Small intestine (tissue), 7 donors: ENCODE results near the gene PSMB10. TPM values are rescaled to one million over a fixed set of nuclear protein-coding genes. Genes with fewer than 3 reads are reported as not detected.

Experiments
- DNase-seq, 2 donors: peaks; one replicate each; pipeline versions ENCODE4 v3.0.0 to v3.0.0-alpha.2; 2013
- FAIRE-seq: peaks from 2 replicates; lab custom pipeline; 2012; peaks lifted over from hg19 to GRCh38; lab: Jason Lieb, UNC
- H3K27ac ChIP-seq, 3 donors: one replicate each; pipeline ENCODE4 v1.5.1; 2013; ENCODE audit warnings: low read length in 2 of 3, mild to moderate bottlenecking in 2 of 3, control low read depth in 1 of 3, inconsistent platforms in 1 of 3, low read depth in 1 of 3, moderate library complexity in 1 of 3
- H3K27me3 ChIP-seq, 3 donors: one replicate each; pipeline ENCODE4 v1.6.1; 2013; ENCODE audit warnings: low read length in 3 of 3, inconsistent platforms in 1 of 3; ENCODE audit not compliant: control insufficient read depth in 3 of 3, insufficient read depth in 3 of 3
- H3K36me3 ChIP-seq, 3 donors: one replicate each; pipeline ENCODE4 v1.6.1; 2013; ENCODE audit warnings: low read length in 3 of 3, inconsistent platforms in 1 of 3, low read depth in 1 of 3, mild to moderate bottlenecking in 1 of 3, moderate library complexity in 1 of 3; ENCODE audit not compliant: control insufficient read depth in 3 of 3, insufficient read depth in 2 of 3
- H3K4me1 ChIP-seq, 3 donors: one replicate each; pipeline ENCODE4 v1.6.1; 2013; ENCODE audit warnings: low read length in 2 of 3, inconsistent platforms in 1 of 3, low read depth in 1 of 3, mild to moderate bottlenecking in 1 of 3, moderate library complexity in 1 of 3; ENCODE audit not compliant: control insufficient read depth in 3 of 3, insufficient read depth in 2 of 3
- H3K4me3 ChIP-seq, 3 donors: one replicate each; pipeline ENCODE4 v1.5.1; 2013; ENCODE audit warnings: low read length in 3 of 3, control low read depth in 1 of 3, inconsistent platforms in 1 of 3, low read depth in 1 of 3, mild to moderate bottlenecking in 1 of 3, moderate library complexity in 1 of 3
- H3K9me3 ChIP-seq, 2 donors: one replicate each; pipeline ENCODE4 v1.6.1; 2013; ENCODE audit warnings: low read depth in 1 of 2, low read length in 1 of 2; ENCODE audit not compliant: control insufficient read depth in 2 of 2, insufficient read depth in 1 of 2
- WGBS, 3 donors: extraction: QIAGEN DNeasy Blood & Tissue Kit; methylation state at CpG; one replicate each; pipeline ENCODE4 v1.1.7; 2013; 5-methylcytosine and 5-hydroxymethylcytosine counted together
- polyA plus RNA-seq, 4 donors: library from polyadenylated mRNA; stranded (reverse) in 3 of 4; unstranded in 1 of 4; fragments of 200-250 nt in 3 of 4; fragments of 120-200 nt in 1 of 4; gene quantifications; one replicate each; pipeline versions ENCODE4 v1.2.1 to v1.2.3, GENCODE V29; 2013
- donor health status: healthy with polysubstance abuse.
- donor health status: control.
- donor health status: control.
- donor health status: Bipolar disorder and iron deficiency.
- donor health status: healthy.

Gene PSMB10
- polyA plus RNA-seq, 4 donors, result 90.6 to 354 (median 221) TPM

DNA sequence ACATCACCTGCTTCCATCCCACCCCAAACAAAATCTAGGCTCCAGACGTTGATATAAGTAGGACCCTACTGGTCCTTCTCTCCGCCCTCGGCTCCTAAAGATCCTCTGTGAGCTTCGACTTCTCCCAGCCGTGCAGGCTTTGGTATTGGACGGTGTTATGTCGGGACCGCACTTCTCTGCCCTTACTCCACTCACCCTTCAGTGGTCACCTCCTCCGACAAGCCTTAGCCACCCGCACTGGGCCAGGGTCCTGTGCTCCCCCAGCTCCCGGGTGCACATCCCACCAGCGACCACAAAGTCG lies 1.6 kb downstream of the PSMB10 start:
- peaks cover 5 to 19% (median 8%) of the 10 kb centered on the region in 3 donors for H3K4me1 ChIP-seq
- peaks cover 0 to 69% (median 2%) of the 10 kb centered on the region in 3 donors for H3K36me3 ChIP-seq
- H3K4me3 ChIP-seq, result peak overlapping the region in 2 of 3 donors; percentile 85 to 90
- H3K27ac ChIP-seq, result peak overlapping the region in 2 of 3 donors; percentile 9 to 95
- DNase-seq (no peak), FAIRE-seq (no peak)
- no peaks in the 10 kb centered on the region for H3K9me3 ChIP-seq
- WGBS, 3 donors, result 49 to 59% (median 59%) methylated on average over 13 of the region's 13 CpGs
- H3K27me3 ChIP-seq, result no peaks in the 10 kb centered on the region

DNA sequence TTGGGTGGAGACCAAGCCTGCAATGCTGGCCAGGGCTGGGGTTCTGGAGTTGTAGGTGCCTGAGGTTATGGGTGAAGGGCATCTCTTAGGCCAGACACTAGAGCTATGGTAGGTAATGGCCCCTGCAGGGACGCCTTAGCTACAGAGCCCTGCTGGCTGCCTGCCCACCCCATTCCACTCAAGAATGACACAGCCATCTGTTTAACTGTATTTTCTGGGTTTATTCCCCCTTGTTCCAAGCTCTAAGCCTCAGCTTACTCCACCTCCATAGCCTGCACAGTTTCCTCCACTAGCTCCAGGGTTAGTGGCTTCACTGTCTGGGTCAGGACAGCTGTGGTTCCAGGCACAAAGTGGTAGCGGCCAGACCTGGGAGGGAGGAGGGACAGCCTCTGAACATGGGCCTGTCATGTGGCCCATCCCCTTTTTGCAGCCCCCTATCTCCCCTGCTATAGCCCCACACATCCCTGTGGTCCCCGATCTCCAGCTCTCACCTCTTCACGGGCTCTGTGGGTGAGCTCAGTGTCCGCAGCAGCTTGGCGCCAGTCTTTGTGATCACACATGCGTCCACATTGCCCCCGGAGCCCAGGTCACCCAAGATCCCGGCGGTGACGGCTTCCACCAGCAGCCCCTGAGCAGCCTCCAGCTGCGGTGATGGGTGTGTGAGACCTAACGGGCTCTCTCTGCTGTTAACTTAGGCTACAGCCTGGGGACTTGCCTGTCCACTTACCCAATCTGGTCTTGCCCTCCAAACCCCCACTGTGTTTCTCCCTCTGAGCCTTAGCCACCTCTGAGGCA lies 2.1 kb downstream of the PSMB10 start:
- FAIRE-seq, result no peak
- H3K4me3 ChIP-seq, result peak overlapping the region in 1 of 3 donors; percentile 90
- peaks cover 0 to 69% (median 2%) of the 10 kb centered on the region in 3 donors for H3K36me3 ChIP-seq

GRCh38 chr16:67933805-67934204 lies 2.8 kb downstream of the PSMB10 start:
- no peak overlapping the region for H3K27ac ChIP-seq
- DNase-seq (no peak), FAIRE-seq (no peak)
- peaks cover 5 to 19% (median 8%) of the 10 kb centered on the region in 3 donors for H3K4me1 ChIP-seq
- no peaks in the 10 kb centered on the region for H3K9me3 ChIP-seq
- no peaks in the 10 kb centered on the region for H3K27me3 ChIP-seq
- H3K4me3 ChIP-seq, result no peak overlapping the region
- H3K36me3 ChIP-seq, result peaks cover 0 to 71% (median 2%) of the 10 kb centered on the region in 3 donors
- 82 to 85% (median 84%) methylated on average over 7 of the region's 7 CpGs for WGBS, 3 donors

More for the DNA sequence above, 2.1 kb downstream of the PSMB10 start:
- whole genome bisulfite sequencing, 3 donors, result 72 to 83% (median 75%) methylated on average over 13 of the region's 13 CpGs
- no peaks in the 10 kb centered on the region for H3K9me3 ChIP-seq
- no peak for DNase-seq
- H3K4me1 ChIP-seq, result peaks cover 5 to 19% (median 8%) of the 10 kb centered on the region in 3 donors
- H3K27me3 ChIP-seq, result no peaks in the 10 kb centered on the region
- H3K27ac ChIP-seq, result no peak overlapping the region

DNA sequence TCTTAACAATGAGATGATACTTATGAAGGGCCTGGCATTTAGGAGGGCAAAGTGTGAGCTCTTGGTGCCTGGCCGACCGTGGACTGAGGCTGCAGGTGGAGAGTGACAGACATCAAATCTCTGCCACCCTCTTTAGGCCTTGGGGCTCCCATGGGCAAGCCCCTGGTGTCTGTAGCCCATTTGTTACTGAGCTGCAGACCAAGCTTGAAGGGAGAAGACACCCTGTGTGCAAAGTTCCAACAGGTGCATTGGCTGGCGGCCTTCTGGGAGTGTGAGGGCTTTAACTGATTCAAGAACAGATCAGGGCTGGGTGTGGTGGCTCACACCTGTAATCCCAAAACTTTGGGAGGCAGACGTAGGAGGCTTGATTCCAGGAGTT lies 4.2 kb downstream of the PSMB10 start:
- FAIRE-seq (no peak), DNase-seq (no peak)
- 85 to 93% (median 87%) methylated on average over 4 of the region's 4 CpGs for WGBS, 3 donors
- H3K36me3 ChIP-seq, result peaks cover 0 to 82% (median 2%) of the 10 kb centered on the region in 3 donors
- no peak overlapping the region for H3K27ac ChIP-seq
- H3K4me1 ChIP-seq, result peaks cover 5 to 17% (median 8%) of the 10 kb centered on the region in 3 donors
- H3K4me3 ChIP-seq, result no peak overlapping the region
- no peaks in the 10 kb centered on the region for H3K27me3 ChIP-seq
- H3K9me3 ChIP-seq, result no peaks in the 10 kb centered on the region

DNA sequence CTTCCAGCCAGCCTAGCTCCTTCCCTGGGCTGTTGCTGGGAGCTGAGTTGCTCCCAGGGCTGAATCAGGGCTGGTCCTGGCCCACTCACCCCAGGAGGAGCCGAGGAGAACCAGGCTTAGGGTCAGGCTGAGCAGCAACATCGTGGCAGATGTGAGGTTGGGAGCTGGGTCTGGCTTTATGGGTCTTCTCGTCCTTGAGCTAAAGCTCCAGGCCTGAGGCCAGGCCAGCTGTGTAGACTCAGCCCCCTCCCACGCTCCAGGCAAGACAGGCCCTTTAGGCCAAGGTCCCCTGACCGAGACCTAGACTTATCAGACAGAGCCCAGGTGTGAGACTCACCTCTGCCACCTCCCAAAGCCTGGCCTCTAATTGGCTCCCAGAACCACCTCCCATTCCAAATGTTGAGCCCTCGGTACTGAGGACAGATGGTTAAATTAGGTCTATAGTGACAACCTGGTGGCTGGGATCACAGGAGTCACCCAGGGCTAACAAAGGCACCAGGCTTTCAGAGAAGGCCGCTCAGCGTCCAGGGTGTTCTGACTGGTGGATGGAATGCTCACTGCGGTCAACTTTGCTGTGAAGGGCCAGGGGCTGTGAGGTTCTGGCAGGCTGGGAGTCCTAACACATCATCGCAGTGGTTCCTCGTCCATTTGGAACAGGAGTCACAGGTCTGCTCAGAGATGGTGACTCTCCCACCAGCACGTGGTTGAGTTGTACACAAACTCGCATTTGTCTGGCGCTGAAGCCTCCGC lies 4.8 kb downstream of the PSMB10 start, which contains the start of gene CTRL:
Gene CTRL, minus strand, starts transcription at position 151 of the 750 bp plus-strand sequence. Its CDS starts 10 bp downstream, at position 141.
- DNase-seq (no peak), FAIRE-seq (no peak)
- Histone ChIP-seq H3K4me3 (no peak within 1 kb of the TSS), H3K9me3 (no peaks in the 10 kb centered on the region), H3K27ac (no peak within 1 kb of the TSS), H3K4me1 (peaks cover 2 to 12% (median 4%) of the 10 kb centered on the region in 3 donors), H3K36me3 (peaks cover 0 to 82% (median 2%) of the 10 kb centered on the region in 3 donors), H3K27me3 (no peaks in the 10 kb centered on the region)
- WGBS, 3 donors, result 83 to 87% (median 86%) methylated on average over 15 of the region's 15 CpGs

GRCh38 chr16:67930678-67931211 lies 5.9 kb downstream of the PSMB10 start:
- H3K4me1 ChIP-seq, result peaks cover 2 to 10% (median 4%) of the 10 kb centered on the region in 3 donors
- 94 to 97% (median 95%) methylated on average over 14 to 17 of the region's 17 CpGs for WGBS, 3 donors
- H3K27me3 ChIP-seq, result no peaks in the 10 kb centered on the region
- FAIRE-seq, result no peak
- no peak overlapping the region for H3K27ac ChIP-seq
- H3K9me3 ChIP-seq, result no peaks in the 10 kb centered on the region
- DNase-seq, result no peak
- H3K4me3 ChIP-seq, result no peak overlapping the region
- H3K36me3 ChIP-seq, result peaks cover 0 to 93% (median 2%) of the 10 kb centered on the region in 3 donors

GRCh38 chr16:67930191-67930590 lies 6.5 kb downstream of the PSMB10 start:
- H3K9me3 ChIP-seq, result no peaks in the 10 kb centered on the region
- DNase-seq, result no peak
- H3K4me3 ChIP-seq, result no peak overlapping the region
- no peaks in the 10 kb centered on the region for H3K27me3 ChIP-seq
- WGBS, 3 donors, result 94% methylated on average over 14 of the region's 14 CpGs
- peaks cover 0 to 95% (median 2%) of the 10 kb centered on the region in 3 donors for H3K36me3 ChIP-seq
- H3K4me1 ChIP-seq, result peaks cover 2 to 6% (median 4%) of the 10 kb centered on the region in 3 donors
- no peak overlapping the region for H3K27ac ChIP-seq
- no peak for FAIRE-seq
